Measurements from ENCODE around the gene ARF1.

DNA sequence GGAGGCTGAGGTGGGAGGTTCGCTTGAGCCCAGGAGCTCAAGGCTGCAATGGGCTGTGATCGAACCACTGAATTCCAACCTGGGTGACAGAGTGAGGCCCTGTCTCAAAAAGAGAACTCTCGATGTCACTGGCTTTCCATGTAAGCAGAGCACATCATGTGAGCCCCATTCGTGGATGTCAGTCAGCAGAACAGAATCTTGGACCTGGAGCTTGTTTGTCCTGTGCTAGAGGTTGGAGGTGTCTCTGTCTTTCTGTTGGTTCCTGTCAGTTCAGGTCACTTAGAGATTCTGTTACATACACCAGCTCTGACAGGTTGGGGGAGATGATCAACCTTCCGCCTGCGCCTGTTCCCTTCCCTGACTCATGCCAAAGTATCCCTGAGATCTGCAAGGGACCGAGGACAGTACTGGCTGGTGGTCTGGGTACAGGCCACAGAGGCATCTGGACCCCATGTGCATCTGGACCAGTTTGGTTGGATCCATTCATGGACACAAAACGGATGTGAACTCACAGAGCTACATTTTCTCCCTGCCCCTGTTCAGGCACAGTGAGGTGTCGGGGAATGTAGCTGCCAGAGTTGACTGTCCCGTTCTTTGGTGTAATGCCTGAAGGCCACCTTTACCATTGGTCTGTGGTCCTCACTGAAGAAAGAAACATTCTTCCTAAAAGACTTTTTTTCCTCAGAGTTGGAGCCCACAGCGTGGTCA lies 10.0 kb downstream of the ARF1 start:
- TF ChIP-seq, protein P1, sequence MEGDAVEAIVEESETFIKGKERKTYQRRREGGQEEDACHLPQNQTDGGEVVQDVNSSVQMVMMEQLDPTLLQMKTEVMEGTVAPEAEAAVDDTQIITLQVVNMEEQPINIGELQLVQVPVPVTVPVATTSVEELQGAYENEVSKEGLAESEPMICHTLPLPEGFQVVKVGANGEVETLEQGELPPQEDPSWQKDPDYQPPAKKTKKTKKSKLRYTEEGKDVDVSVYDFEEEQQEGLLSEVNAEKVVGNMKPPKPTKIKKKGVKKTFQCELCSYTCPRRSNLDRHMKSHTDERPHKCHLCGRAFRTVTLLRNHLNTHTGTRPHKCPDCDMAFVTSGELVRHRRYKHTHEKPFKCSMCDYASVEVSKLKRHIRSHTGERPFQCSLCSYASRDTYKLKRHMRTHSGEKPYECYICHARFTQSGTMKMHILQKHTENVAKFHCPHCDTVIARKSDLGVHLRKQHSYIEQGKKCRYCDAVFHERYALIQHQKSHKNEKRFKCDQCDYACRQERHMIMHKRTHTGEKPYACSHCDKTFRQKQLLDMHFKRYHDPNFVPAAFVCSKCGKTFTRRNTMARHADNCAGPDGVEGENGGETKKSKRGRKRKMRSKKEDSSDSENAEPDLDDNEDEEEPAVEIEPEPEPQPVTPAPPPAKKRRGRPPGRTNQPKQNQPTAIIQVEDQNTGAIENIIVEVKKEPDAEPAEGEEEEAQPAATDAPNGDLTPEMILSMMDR (IDR thresholded peaks at IDR 0.05) = no peak
- no peak for TF ChIP-seq EZH2 (IDR thresholded peaks at IDR 0.05; ENCODE audit: borderline replicate concordance, insufficient read depth, low read depth, low read length, poor library complexity, severe bottlenecking)

Measured in B cell (primary cell).